ENCODE data around the gene GPSM1.
"Not testable (repeated sequence)": the region's sequence is repeated elsewhere in the genome, so short reads cannot be mapped to it uniquely, and the experiment has no call there.

Gene GPSM1

GRCh38 chr9:136318111-136318775 is 9.1 kb upstream of the GPSM1 start:
- DNase-seq (ENCODE audit: low spot score), result no peak

DNA sequence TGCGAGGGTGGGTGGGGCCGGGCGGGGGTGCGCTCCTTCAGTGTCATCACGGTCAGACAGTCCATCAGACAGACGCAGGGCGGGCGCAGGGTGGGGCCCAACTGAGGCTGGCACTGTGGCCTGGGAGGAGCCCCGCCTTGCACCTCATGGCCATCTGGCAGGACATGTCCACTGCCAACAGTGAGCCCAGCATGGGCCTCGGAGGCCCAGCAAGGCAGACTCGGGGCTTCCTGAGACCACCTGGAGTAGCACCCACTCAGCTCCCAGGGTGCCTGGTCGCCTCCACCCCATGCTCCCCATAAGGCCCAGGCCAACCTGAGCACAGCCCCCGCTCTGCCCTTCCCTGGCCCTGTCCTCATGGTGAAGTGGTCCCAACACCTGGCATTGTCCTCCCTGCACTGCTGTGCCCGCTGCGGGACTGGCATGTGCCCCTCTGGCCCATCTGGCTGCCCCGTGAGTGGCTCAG is 8.5 kb upstream of the GPSM1 start:
- DNase-seq (ENCODE audit: low spot score), result no peak

GRCh38 chr9:136319244-136319643 is 8.1 kb upstream of the GPSM1 start:
- not testable (repeated sequence) for DNase-seq (ENCODE audit: low spot score)

- not testable (repeated sequence) for DNase-seq (ENCODE audit: low spot score)
These were observed 7.4 kb upstream of the GPSM1 start for GRCh38 chr9:136319955-136320354.

DNA sequence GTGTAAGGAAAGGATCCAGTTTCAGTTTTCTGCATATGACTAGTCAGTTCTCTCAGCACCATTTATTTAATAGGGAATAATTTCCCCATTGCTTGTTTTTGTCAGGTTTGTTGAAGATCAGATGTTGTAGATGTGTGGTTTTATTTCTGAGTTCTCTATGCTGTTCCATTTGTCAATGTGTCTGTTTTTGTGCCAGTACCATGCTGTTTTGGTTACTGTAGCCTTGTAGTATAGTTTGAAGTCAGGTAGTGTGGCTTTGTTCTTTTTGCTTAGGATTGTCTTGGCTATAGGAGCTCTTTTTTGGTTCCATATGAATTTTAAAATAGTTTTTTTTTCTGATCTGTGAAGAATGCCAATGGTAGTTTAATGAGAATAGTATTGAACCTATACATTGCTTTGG is 6.4 kb upstream of the GPSM1 start:
- DNase-seq (ENCODE audit: low spot score), result not testable (repeated sequence)

- no peak for DNase-seq (ENCODE audit: low spot score)
These were observed 5.8 kb upstream of the GPSM1 start for GRCh38 chr9:136321561-136321960.

- DNase-seq (ENCODE audit: low spot score), result no peak
These were observed 4.5 kb upstream of the GPSM1 start for GRCh38 chr9:136322756-136323330.

DNA sequence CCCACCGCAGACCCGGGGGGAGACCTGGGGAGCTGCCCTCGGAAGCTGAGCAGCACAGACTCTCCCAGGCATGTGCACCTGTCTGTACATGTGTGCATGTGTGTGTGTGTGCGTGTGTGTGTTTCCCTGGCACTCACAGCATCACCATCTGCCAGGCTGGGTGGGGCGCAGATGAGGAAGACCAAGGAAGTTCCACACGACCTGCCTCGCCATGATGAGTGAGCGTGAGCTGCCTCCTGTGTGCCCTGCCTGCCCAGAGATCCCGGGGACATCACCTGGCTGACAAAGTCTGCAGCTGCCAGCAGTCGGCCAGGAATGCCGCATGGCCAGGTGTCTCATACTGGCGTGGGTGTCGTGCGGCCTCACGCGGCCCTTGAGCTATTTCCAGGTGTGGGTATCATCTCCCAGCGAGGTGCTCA is 4.0 kb upstream of the GPSM1 start:
- no peak for DNase-seq (ENCODE audit: low spot score)

- no peak for DNase-seq (ENCODE audit: low spot score)
These were observed 2.6 kb upstream of the GPSM1 start for GRCh38 chr9:136324501-136325300.

DNA sequence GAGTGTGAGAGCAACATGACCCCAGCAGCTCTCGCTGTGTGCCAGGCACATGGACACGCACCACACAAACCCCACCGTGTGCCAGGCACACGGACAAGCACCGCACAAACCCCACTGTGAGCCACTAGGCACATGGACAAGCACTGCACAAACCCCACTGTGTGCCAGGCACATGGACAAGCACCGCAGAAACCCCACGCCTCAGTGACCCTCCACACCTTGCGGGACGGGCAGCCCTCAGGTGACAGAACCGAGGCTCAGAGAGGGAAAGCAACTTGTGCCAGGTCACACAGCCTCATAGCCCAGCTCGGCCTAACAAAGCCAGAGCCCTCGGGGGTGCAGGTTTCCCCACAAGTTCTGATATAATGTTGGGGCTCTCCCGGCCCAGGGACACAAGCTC is 2.0 kb upstream of the GPSM1 start:
- DNase-seq (ENCODE audit: low spot score), result no peak

GRCh38 chr9:136326061-136326760 is 1.1 kb upstream of the GPSM1 start:
- peak; percentile 90 for DNase-seq (ENCODE audit: low spot score)

DNA sequence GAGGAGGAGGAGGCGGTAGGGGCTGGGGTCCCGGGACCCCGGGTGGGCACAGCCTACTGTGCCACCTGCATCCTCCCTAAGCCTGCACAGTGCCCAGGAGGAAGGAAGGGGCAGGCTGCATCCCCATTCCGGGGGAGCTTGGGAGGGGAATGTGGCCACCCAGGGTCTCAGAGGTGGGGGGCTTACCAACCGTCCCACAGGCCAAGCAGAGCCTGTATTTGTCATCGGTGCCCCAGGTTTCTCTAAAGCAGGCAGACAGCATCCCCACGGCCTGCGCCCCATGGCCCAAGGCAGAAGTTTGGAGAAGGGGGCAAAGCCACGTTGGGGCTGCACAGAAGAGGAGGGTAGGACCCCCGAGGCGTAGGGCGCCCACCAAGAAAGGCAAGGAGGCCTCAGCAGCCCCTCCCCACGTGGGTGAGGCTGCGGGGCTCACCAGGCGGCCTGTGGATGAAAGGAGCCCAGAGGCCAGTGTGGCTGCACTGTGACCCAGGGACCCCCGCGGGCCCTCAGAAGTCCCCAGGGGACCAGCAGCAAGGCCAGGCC is 507 bp upstream of the GPSM1 start:
- DNase-seq (ENCODE audit: low spot score), result peak; percentile 24

DNA sequence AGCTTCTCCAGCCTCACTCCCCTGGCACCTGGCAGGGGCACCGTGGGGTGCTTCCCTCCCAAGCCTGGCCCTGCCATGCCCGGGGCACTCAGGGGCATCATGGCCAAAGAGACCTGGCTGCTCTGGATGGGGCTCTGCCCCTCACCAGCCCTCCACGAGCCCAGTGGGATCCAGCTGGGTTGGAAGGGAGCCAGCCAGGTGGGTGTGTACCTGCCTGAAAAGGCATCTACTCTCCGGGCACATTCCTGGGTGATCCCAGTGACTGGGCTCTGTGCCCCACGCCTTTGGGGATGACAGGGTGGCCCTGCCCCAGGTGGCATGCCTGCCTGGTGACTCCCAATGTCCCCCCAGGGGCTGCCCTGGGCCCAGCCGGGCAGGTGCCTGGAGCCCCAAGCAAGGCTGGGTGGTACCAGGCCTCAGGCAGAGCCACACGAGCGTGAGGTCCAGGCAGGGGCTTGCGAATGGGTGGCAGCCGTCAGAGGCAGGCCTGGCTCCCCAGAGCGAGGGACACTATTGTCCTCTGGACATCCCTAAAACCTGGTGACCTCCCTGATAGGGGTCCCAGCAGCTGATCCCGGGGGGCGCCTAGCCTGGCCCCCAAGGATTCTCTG is 777 bp downstream of the GPSM1 start:
- DNase-seq (ENCODE audit: low spot score), result peak; percentile 39

DNA sequence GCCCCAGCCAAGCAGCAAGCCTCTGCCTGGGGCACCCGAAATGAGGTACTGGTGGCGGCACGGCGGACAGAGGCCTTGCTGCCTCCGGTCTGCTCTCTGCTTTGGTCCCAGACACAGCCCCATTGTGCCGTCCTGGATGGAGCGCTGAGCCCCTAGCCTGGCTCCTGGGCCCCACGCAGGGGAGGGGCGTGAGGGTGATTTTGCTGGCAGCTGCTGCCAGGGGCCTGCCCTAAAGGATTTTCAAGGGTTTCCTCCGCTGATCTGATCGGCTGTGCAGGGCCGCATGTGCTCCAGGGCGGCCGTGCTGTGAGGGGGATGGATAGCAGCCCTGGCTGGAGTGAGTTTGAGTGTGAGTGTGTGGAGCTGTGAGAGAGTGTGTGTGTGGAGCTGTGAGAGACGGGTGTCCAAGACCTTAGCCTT is 1.3 kb downstream of the GPSM1 start:
- DNase-seq (ENCODE audit: low spot score), result peak; percentile 75

DNA sequence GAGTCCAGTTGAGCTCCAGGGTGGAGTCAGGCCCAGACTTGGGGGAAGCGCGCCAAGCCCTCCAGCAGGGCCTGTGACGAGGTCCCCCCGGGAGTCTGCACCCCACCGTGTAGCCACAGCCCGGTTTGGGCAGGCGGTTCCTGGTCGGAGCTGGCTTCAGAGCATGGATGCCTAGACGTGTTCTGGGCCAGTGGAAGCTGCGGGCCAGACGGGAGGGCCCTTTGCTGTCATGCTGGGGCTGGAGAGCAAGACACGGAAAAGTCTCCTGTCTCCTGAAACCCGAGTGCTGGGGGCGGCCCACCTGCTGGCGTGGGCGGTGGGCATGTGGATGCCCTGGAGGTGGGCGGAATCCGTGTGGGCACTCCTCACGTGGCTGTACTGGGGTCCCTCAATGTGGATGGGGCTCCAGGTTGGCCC is 1.9 kb downstream of the GPSM1 start:
- peak; percentile 47 for DNase-seq (ENCODE audit: low spot score)

DNA sequence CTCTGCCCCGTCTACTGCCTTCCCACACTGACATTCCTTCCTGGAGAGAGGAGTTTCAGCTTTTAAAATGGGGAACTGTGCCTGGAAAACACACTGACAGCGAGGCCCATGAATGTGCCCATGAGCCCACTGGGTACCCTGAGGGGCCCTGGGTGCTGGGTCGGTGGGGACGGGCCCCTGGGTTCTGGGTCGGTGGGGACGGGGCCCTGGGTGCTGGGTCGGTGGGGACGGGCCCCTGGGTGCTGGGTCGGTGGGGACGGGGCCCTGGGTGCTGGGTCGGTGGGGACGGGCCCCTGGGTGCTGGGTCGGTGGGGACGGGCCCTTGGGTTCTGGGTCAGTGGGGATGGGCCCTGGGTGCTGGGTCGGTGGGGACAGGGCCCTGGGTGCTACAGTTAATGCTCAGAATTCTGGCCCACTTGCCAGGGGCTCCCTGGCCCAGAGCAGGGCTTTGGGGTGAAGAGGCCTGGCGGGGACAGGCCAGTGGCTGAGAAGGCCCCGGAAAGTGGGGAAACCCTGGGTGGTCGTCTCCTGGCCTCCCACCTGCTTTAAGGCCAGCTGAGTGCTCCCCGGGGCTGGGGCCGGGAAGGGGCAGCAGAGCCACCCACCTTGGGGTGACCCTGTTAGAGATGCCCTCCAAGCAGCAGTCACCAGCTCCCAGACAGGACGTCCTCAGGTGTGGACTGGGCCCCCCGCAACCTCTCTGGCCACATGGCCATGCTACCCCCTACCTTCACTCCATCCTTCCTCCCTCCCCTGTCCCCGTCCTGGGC is 2.5 kb downstream of the GPSM1 start:
- no peak for DNase-seq (ENCODE audit: low spot score)

GRCh38 chr9:136330406-136330990 is 3.2 kb downstream of the GPSM1 start:
- no peak for DNase-seq (ENCODE audit: low spot score)

GRCh38 chr9:136331030-136331429 is 3.7 kb downstream of the GPSM1 start:
- no peak for DNase-seq (ENCODE audit: low spot score)

DNA sequence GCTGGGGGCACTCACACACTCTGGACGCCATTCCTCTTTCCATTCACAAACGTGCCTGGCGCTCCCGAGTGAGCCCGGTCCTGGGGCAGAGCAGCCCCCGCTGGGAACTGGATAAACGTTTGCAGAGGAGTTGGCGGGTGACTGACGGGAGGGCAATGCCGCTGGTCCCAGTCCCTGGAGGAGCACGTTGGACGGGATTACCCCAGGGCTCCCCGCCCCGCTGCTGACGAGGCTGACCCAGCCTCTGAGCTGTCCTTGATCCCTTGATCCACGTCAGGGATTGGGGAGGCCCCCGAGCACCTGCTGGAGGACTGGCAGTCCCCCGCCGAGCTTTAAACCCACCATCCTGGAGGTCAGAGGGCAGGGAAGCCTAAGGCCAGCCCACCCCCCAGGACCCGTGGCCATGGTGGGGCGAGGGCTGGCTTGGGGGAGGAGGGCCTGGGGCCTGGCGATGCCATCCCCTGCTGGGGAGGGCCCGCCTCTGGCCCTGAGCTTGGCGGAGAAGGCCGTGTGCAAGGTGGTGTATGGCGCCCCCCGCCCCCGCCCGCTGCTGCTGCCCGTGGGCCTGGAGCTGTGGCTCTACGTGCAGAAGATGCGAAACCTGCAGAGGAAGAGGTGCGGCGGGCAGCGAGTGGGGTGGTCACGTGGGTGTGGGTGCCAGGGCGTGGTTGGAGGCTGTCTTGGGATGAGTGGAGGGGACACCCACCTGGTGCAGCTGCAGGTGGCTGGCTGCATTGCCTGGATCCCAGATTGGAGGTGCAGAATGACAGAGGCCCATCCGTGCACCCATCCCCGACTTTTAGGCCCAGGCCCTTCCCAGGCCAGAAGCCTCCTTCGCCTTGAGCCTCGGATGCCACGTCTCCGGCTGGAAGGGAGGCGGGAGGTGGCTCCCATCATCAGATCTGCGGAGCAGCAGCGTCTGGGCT is 4.5 kb downstream of the GPSM1 start:
- DNase-seq (ENCODE audit: low spot score), result no peak
